Measurements from ENCODE around the gene TBPL1.
"Not testable (repeated sequence)": the region's sequence is repeated elsewhere in the genome, so short reads cannot be mapped to it uniquely, and the experiment has no call there.

DNA sequence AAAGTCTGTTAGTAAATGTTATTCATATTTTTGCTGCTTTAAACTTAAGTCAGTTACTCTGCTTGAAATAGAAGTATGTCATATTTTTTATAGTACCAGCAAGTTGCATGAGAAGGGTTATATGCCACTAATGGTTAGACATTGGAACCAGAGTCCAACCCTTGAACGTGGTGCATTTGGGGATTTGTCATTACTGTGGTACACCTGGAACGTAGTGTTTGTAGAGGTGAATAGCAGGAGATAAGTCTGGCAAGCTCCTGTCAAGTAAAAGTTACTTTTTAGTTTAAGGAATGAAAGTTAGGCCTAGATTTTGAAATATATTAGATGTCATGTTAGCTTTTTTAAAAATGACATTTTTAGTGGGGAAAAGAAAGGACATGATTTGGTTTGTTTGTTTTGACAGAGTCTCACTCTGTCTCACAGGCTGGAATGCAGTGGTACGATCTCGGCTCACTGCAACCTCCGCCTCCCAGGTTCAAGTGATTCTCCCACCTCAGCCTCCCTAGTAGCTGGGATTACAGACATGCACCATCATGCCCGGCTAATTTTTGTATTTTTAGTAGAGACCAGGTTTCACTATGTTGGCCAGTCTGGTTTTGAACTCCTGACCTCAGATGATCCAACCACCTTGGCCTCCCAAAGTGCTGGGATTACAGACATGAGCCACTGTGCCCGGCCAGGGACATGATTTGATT lies 26.4 kb downstream of the TBPL1 start:
- TF ChIP-seq POLR2AphosphoS5, POLR2A (IDR thresholded peaks at IDR 0.05): not testable (repeated sequence)
- TF ChIP-seq, protein P1, sequence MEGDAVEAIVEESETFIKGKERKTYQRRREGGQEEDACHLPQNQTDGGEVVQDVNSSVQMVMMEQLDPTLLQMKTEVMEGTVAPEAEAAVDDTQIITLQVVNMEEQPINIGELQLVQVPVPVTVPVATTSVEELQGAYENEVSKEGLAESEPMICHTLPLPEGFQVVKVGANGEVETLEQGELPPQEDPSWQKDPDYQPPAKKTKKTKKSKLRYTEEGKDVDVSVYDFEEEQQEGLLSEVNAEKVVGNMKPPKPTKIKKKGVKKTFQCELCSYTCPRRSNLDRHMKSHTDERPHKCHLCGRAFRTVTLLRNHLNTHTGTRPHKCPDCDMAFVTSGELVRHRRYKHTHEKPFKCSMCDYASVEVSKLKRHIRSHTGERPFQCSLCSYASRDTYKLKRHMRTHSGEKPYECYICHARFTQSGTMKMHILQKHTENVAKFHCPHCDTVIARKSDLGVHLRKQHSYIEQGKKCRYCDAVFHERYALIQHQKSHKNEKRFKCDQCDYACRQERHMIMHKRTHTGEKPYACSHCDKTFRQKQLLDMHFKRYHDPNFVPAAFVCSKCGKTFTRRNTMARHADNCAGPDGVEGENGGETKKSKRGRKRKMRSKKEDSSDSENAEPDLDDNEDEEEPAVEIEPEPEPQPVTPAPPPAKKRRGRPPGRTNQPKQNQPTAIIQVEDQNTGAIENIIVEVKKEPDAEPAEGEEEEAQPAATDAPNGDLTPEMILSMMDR (IDR thresholded peaks at IDR 0.05) = not testable (repeated sequence)

All from sigmoid colon (tissue), 4 donors.